Right lobe of liver (tissue), 4 donors: ENCODE data around the gene GALNT11.

Experiments
- POLR2A ChIP-seq: fragments of 450-650 bp; IDR thresholded peaks from one replicate; pipeline ENCODE4 v1.6.1; 2017; ENCODE audit warnings: antibody characterized with exemption, mild to moderate bottlenecking
- TF ChIP-seq, protein P1 (sequence below), 4 donors: fragments of 200-600 bp in 3 of 4; fragments of 450-650 bp in 1 of 4; IDR thresholded peaks; one replicate each; pipeline versions ENCODE4 v1.5.1 to v1.8.0; 2016 to 2022; ENCODE audit warnings: antibody characterized with exemption in 4 of 4, mild to moderate bottlenecking in 2 of 4
- donor health status: DM: no; HTN: no; CAD: no.
- donor health status: DM: no; HTN: no; CAD: no.
- donor health status: DM: no; HTN: yes; CAD: no.

DNA sequence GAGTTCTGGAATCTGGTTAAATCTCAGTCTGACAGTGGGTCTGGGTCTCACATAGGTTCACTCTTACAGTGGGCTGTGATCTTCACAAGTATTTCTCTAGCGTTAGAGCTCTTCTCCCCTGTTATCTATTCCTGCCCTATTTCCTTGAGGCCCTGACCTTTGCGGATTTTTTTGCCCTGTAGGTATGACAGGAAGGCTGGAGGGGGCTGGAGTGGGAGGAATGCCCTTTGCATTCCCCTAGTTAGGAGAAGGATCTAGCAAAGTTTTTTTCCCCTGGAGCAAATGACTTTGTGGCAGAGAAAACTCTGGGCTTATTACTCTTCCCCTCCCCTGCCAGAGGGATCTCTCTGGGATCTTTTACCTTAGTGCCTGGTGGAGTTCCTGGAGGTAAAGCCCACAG lies 49.2 kb downstream of the GALNT11 start:
- TF ChIP-seq, protein P1, sequence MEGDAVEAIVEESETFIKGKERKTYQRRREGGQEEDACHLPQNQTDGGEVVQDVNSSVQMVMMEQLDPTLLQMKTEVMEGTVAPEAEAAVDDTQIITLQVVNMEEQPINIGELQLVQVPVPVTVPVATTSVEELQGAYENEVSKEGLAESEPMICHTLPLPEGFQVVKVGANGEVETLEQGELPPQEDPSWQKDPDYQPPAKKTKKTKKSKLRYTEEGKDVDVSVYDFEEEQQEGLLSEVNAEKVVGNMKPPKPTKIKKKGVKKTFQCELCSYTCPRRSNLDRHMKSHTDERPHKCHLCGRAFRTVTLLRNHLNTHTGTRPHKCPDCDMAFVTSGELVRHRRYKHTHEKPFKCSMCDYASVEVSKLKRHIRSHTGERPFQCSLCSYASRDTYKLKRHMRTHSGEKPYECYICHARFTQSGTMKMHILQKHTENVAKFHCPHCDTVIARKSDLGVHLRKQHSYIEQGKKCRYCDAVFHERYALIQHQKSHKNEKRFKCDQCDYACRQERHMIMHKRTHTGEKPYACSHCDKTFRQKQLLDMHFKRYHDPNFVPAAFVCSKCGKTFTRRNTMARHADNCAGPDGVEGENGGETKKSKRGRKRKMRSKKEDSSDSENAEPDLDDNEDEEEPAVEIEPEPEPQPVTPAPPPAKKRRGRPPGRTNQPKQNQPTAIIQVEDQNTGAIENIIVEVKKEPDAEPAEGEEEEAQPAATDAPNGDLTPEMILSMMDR (IDR thresholded peaks at IDR 0.05): no peak
- TF ChIP-seq POLR2A: no peak
